K562 (cell line): Measurements from ENCODE around the gene PCYT1A. TPM values are rescaled to one million over a fixed set of nuclear protein-coding genes. Genes with fewer than 3 reads are reported as not detected.
A peak's percentile ranks its signal among the peaks of the same experiment; 100 is the strongest.

Experiments
- ATAC-seq: fragments of 200-7000 bp; cut with Tn5 transposase; 3 replicates; pipeline ENCODE4 v1.9.1; 2020; ENCODE audit warnings: moderate library complexity
- BruUV-seq: library from RNA; stranded (reverse); fragments of 400-500 nt; replicated peaks from 2 replicates; lab custom pipeline; 2021; lab: Mats Ljungman, UMichigan
- CTCF ChIA-PET: fragments of 300-600 bp; formaldehyde crosslinking; extraction: SDS; loops from one replicate; lab custom pipeline; 2021; ENCODE audit warnings: low intra/inter-chr PET ratio; lab: Yijun Ruan, JAX
- POLR2A ChIA-PET: fragments of 300-600, 350-650 bp; sonication (Branson Sonifier 250); formaldehyde crosslinking; extraction: SDS; loops from one replicate; lab custom pipeline; 2021; ENCODE audit warnings: antibody characterized with exemption, inconsistent platforms; lab: Yijun Ruan, JAX
- DNase-seq, 4 experiments: peaks; one replicate each; pipeline versions ENCODE4 v3.0.0 to v3.0.0-alpha.2; 2011 to 2018; ENCODE audit warnings: low spot score in 3 of 4, mixed read lengths in 3 of 4; ENCODE audit errors: extremely low read depth in 1 of 4
- FAIRE-seq: peaks from 2 replicates; lab custom pipeline; 2011; peaks lifted over from hg19 to GRCh38; lab: Jason Lieb, UNC
- H2AFZ ChIP-seq: 2 replicates; pipeline ENCODE4 v1.6.0; 2011; ENCODE audit warnings: low read depth, low read length, control low read depth, inconsistent platforms
- H3K27ac ChIP-seq: fragments of 200-600 bp; 3 replicates; pipeline ENCODE4 v1.8.0; 2011; ENCODE audit warnings: low read depth, mild to moderate bottlenecking, control low read depth, inconsistent platforms, low read length, moderate library complexity, mixed read lengths; ENCODE audit errors: extremely low read depth
- H3K27me3 ChIP-seq, 2 experiments: fragments of 300-600 bp in 1 of 2; 2 replicates in 1 of 2; 3 replicates in 1 of 2; pipeline versions ENCODE4 v1.6.0 to v1.8.0; 2011; ENCODE audit warnings: inconsistent platforms in 2 of 2, low read length in 2 of 2, mild to moderate bottlenecking in 1 of 2, mixed read lengths in 1 of 2, moderate library complexity in 1 of 2; ENCODE audit not compliant: control insufficient read depth in 2 of 2, insufficient read depth in 2 of 2
- H3K36me3 ChIP-seq: fragments of 300-600 bp; 3 replicates; pipeline ENCODE4 v1.8.0; 2011; ENCODE audit warnings: mild to moderate bottlenecking, low read length, inconsistent platforms; ENCODE audit not compliant: control insufficient read depth, insufficient read depth
- H3K4me1 ChIP-seq, 2 experiments: fragments of 200-600 bp in 1 of 2; replicated peaks in 1 of 2; 2 replicates in 1 of 2; 3 replicates in 1 of 2; pipeline versions ENCODE4 v1.5.1 to v1.8.0; 2011; ENCODE audit warnings: inconsistent platforms in 2 of 2, low read length in 2 of 2, mild to moderate bottlenecking in 1 of 2, mixed read lengths in 1 of 2, moderate library complexity in 1 of 2; ENCODE audit not compliant: control insufficient read depth in 2 of 2, insufficient read depth in 2 of 2
- H3K4me2 ChIP-seq: 2 replicates; pipeline ENCODE4 v1.6.1; 2011; ENCODE audit warnings: low read length, control low read depth, inconsistent platforms, mixed read lengths; ENCODE audit not compliant: insufficient read depth
- H3K4me3 ChIP-seq: fragments of 200-600 bp; sonication (generic), shearing (Covaris generic); 2 replicates; pipeline ENCODE4 v1.5.1; 2016; ENCODE audit warnings: control low read depth, inconsistent platforms
- H3K79me2 ChIP-seq: fragments of 200-600 bp; 3 replicates; pipeline ENCODE4 v1.8.0; 2011; ENCODE audit warnings: low read length, inconsistent platforms; ENCODE audit not compliant: control insufficient read depth, insufficient read depth
- H3K9ac ChIP-seq, 2 experiments: 2 replicates each; pipeline versions ENCODE4 v1.6.0 to v1.6.1; 2011; ENCODE audit warnings: low read depth in 2 of 2, low read length in 2 of 2, control low read depth in 1 of 2, inconsistent platforms in 1 of 2, mild to moderate bottlenecking in 1 of 2, mixed read lengths in 1 of 2; ENCODE audit not compliant: insufficient read depth in 1 of 2
- H3K9me1 ChIP-seq: one replicate; pipeline ENCODE4 v1.6.0; 2011; ENCODE audit warnings: inconsistent platforms, mild to moderate bottlenecking, low read length, moderate library complexity; ENCODE audit not compliant: control insufficient read depth, insufficient read depth
- H3K9me3 ChIP-seq: replicated peaks from 2 replicates; pipeline ENCODE4 v1.5.1; 2011; ENCODE audit warnings: low read depth, low read length, inconsistent platforms; ENCODE audit not compliant: control insufficient read depth, insufficient read depth
- H4K20me1 ChIP-seq: replicated peaks from 2 replicates; pipeline ENCODE4 v1.6.1; 2011; ENCODE audit warnings: low read length, inconsistent platforms, mixed read lengths; ENCODE audit not compliant: control insufficient read depth, insufficient read depth
- LARP7 ChIP-seq: fragments of 450-650 bp; IDR thresholded peaks from 2 replicates; pipeline ENCODE4 v1.6.1; 2016
- SREBF2 ChIP-seq: sonication (generic); formaldehyde crosslinking; IDR thresholded peaks from 2 replicates; pipeline ENCODE4 v1.4.0; 2020; ENCODE audit warnings: mild to moderate bottlenecking, missing genetic modification reagents
- TFAM ChIP-seq: fragments of 250-450 bp; sonication (Bioruptor Pico); conservative IDR thresholded peaks from 2 replicates; pipeline ENCODE4 v1.5.0; 2021; ENCODE audit warnings: mild to moderate bottlenecking, moderate library complexity
- ZNF280B ChIP-seq: fragments of 250-450 bp; sonication (Bioruptor Pico); IDR thresholded peaks from 2 replicates; pipeline ENCODE4 v1.5.1; 2021; ENCODE audit warnings: mild to moderate bottlenecking
- ZNF318 ChIP-seq, 2 experiments: fragments of 450-650 bp; IDR thresholded peaks; 2 replicates each; pipeline ENCODE4 v1.6.1; 2016; ENCODE audit warnings: mild to moderate bottlenecking in 2 of 2, borderline replicate concordance in 1 of 2, low read depth in 1 of 2, moderate library complexity in 1 of 2
- WGBS: fragments of 100-300 bp; shearing (Covaris generic); methylation state at CpG from one replicate; pipeline ENCODE4 v1.1.6; 2016; ENCODE audit warnings: low coverage, mixed read lengths; ENCODE audit not compliant: insufficient coverage; ENCODE audit errors: missing lambda C conversion rate; 5-methylcytosine and 5-hydroxymethylcytosine counted together
- in situ Hi-C: fragments of 300-500 bp; cut with MboI; formaldehyde crosslinking; loops from 4 replicates; pipeline ENCODE4 v1.15.0; 2018; ENCODE audit warnings: inconsistent platforms, mixed read lengths
- intact Hi-C: fragments of 100-400 bp; cut with micrococcal nuclease; formaldehyde crosslinking; loops from 2 replicates; pipeline ENCODE4 v1.14.2; 2022
- polyA plus RNA-seq, 8 experiments: library from polyadenylated mRNA; depleted of rRNA in 4 of 8; stranded (reverse) in 5 of 8; unstranded in 3 of 8; fragments of >200 nt; fragmentation: Nextera tagmentation in 2 of 8; fragmentation: Illumina TruSeq in 1 of 8; extraction: Ambion mirVana in 2 of 8; extraction: Trizol in 1 of 8; gene quantifications; 2 replicates each; pipeline versions ENCODE4 v1.2.1 to v1.2.3, GENCODE V29; 2011 to 2014; ENCODE audit warnings: inconsistent platforms in 1 of 8, missing spikeins in 1 of 8
- total RNA-seq, 7 experiments: library from RNA; depleted of rRNA in 6 of 7; stranded (reverse); fragments of >200 nt in 6 of 7; fragmentation: Illumina TruSeq in 2 of 7; extraction: Trizol in 2 of 7; gene quantifications; 2 replicates each; pipeline versions ENCODE4 v1.2.1 to v1.2.3, GENCODE V29; 2011 to 2021; ENCODE audit warnings: low replicate concordance in 1 of 7

Gene PCYT1A
- total and polyA plus RNA-seq, 9 of the 15 experiments (the other 6 are each of a cell fraction or from before 2014, with no cell fraction given): 13.4 to 62.8 (median 49.4) TPM

- no peak overlapping the region for H3K4me2 ChIP-seq
- CTCF ChIA-PET: interaction anchor here (1.6 kb wide), 1 partner anchor 125 kb away, joined by 6 read pairs; no protein-coding TSS in a partner anchor
- POLR2A ChIA-PET: interaction anchor here (0.6 to 2.5 kb wide), 4 partner anchors 65 to 139 kb away, joined by 3 to 8 read pairs (median 6); no protein-coding TSS in a partner anchor
- peaks cover 19% of the 10 kb centered on the region for H3K79me2 ChIP-seq
- BruUV-seq: no TSS peak
- no peaks in the 10 kb centered on the region for H3K36me3 ChIP-seq
- 57% methylated on average over 9 of the region's 15 CpGs for WGBS
- H3K9me3 ChIP-seq: no peaks in the 10 kb centered on the region
- TF ChIP-seq SREBF2 (CRISPR knock-in tag) (no peak), ZNF280B (no peak), TFAM (no peak), ZNF318 (IDR thresholded peaks at IDR 0.05; ENCODE audit: borderline replicate concordance in 1 of 2, low read depth in 1 of 2) (no peak), LARP7 (no peak)
- TF ChIP-seq, all 486 proteins: peak for 0
- ATAC-seq: no peak
- Histone ChIP-seq H2AFZ (no peak overlapping the region), H3K9ac (peak overlapping the region in 1 of 2 experiments; percentile 71; a peak in 2 of 4 replicates), H3K27ac (no peak overlapping the region), H4K20me1 (no peaks in the 10 kb centered on the region), H3K4me3 (no peak overlapping the region), H3K9me1 (no peaks in the 10 kb centered on the region), H3K27me3 (no peaks in the 10 kb centered on the region), H3K4me1 (peaks cover 30 to 62% of the 10 kb centered on the region in 2 experiments)
- no peak for DNase-seq
- in situ Hi-C loops (no loop called here), intact Hi-C loops (loop anchor here (10.0 kb wide), 1 partner anchor 483 kb away; no protein-coding TSS in a partner anchor)
- no peak for FAIRE-seq
Measured at GRCh38 chr3:196198081-196198675, 89.3 kb downstream of the PCYT1A start.
